PC-3 (cell line): ENCODE results near the gene KCNH6. TPM values are rescaled to one million over a fixed set of nuclear protein-coding genes. Genes with fewer than 3 reads are reported as not detected.

ENCODE experiments used
- ATAC-seq: fragments of 200-7000 bp; cut with Tn5 transposase; 2 replicates; pipeline ENCODE4 v1.9.1; 2020; ENCODE audit warnings: mild to moderate bottlenecking, moderate library complexity
- BruUV-seq: library from RNA; stranded (reverse); fragments of 400-500 nt; replicated peaks from 2 replicates; lab custom pipeline; 2021; lab: Mats Ljungman, UMichigan
- CTCF ChIA-PET: fragments of 300-600 bp; sonication (Branson Sonifier 250); formaldehyde crosslinking; loops from one replicate; lab custom pipeline; 2022; ENCODE audit warnings: antibody characterized with exemption; lab: Charles Lee
- POLR2A ChIA-PET: fragments of 300-600 bp; sonication (Branson Sonifier 250); formaldehyde crosslinking; loops from one replicate; lab custom pipeline; 2022; ENCODE audit warnings: antibody characterized with exemption; ENCODE audit not compliant: unreplicated experiment; lab: Charles Lee
- DNase-seq: peaks from one replicate; pipeline ENCODE4 v3.0.0-alpha.2; 2015
- H2AFZ ChIP-seq: fragments of 300-600 bp; sonication (generic); 2 replicates; pipeline ENCODE4 v1.6.0; 2016; ENCODE audit warnings: antibody characterized with exemption, low read length
- H3F3A ChIP-seq: fragments of 300-600 bp; sonication (generic); one replicate; pipeline ENCODE4 v1.6.0; 2017; ENCODE audit warnings: antibody characterized with exemption, low read length, control low read depth, mild to moderate bottlenecking; ENCODE audit not compliant: unreplicated experiment
- H3K27ac ChIP-seq: fragments of 300-600 bp; sonication (generic); 2 replicates; pipeline ENCODE4 v1.5.1; 2016; ENCODE audit warnings: mild to moderate bottlenecking, low read length
- H3K27me3 ChIP-seq: fragments of 300-600 bp; sonication (generic); 2 replicates; pipeline ENCODE4 v1.6.1; 2016; ENCODE audit warnings: low read length, mixed read lengths
- H3K36me3 ChIP-seq: fragments of 300-600 bp; sonication (generic); 2 replicates; pipeline ENCODE4 v1.6.1; 2016; ENCODE audit warnings: low read depth, mixed run types, low read length, mixed read lengths
- H3K4me1 ChIP-seq: fragments of 300-600 bp; sonication (generic); 2 replicates; pipeline ENCODE4 v1.5.1; 2016; ENCODE audit warnings: low read length; ENCODE audit not compliant: insufficient read depth
- H3K4me2 ChIP-seq: fragments of 300-600 bp; sonication (generic); 2 replicates; pipeline ENCODE4 v1.6.0; 2016; ENCODE audit warnings: low read length
- H3K4me3 ChIP-seq: fragments of 300-600 bp; sonication (generic); 2 replicates; pipeline ENCODE4 v1.5.1; 2016; ENCODE audit warnings: mild to moderate bottlenecking, low read length, mixed read lengths
- H3K79me2 ChIP-seq: fragments of 300-600 bp; sonication (generic); 2 replicates; pipeline ENCODE4 v1.6.1; 2017; ENCODE audit warnings: low read length, mixed read lengths
- H3K9ac ChIP-seq: fragments of 300-600 bp; sonication (generic); 2 replicates; pipeline ENCODE4 v1.6.0; 2016; ENCODE audit warnings: mild to moderate bottlenecking, low read length
- H3K9me2 ChIP-seq: fragments of 300-600 bp; sonication (generic); replicated peaks from 2 replicates; pipeline ENCODE4 v1.6.1; 2016; ENCODE audit warnings: mixed run types, low read length, mixed read lengths
- H3K9me3 ChIP-seq: fragments of 300-600 bp; sonication (generic); 2 replicates; pipeline ENCODE4 v1.6.1; 2016; ENCODE audit warnings: low read length, mixed read lengths
- H4K20me1 ChIP-seq: fragments of 300-600 bp; sonication (generic); 2 replicates; pipeline ENCODE4 v1.6.1; 2016; ENCODE audit warnings: low read length, mixed read lengths
- CTCF ChIP-seq: fragments of 300-600 bp; sonication (generic); conservative IDR thresholded peaks from 2 replicates; pipeline ENCODE4 v1.5.1; 2017; ENCODE audit warnings: antibody characterized with exemption, low read depth, mild to moderate bottlenecking, low read length
- EZH2 ChIP-seq: fragments of 300-600 bp; sonication (generic); IDR thresholded peaks from one replicate; pipeline ENCODE4 v1.6.1; 2017; ENCODE audit warnings: antibody characterized with exemption, mild to moderate bottlenecking, low read length; ENCODE audit not compliant: unreplicated experiment
- EZH2phosphoT487 ChIP-seq: fragments of 300-600 bp; sonication (generic); IDR thresholded peaks from 2 replicates; pipeline ENCODE4 v1.6.1; 2018; ENCODE audit warnings: mild to moderate bottlenecking, antibody characterized with exemption, low read length, borderline replicate concordance
- intact Hi-C: fragments of 100-400 bp; cut with micrococcal nuclease; formaldehyde crosslinking; loops from 2 replicates; pipeline ENCODE4 v1.9.0; 2023
- total RNA-seq: library from RNA; depleted of rRNA; stranded (reverse); fragments of >200 nt; gene quantifications from 2 replicates; pipeline ENCODE4 v1.2.3, GENCODE V29; 2014; rRNA removed

The KCNH6 gene
- total RNA-seq, 1 experiment from 2014 or later, result not detected

GRCh38 chr17:63595132-63595531 lies 72.0 kb downstream of the KCNH6 start:
- POLR2A ChIA-PET, result interaction anchor here (0.6 kb wide), 1 partner anchor 1033 kb away, joined by 3 read pairs; no protein-coding TSS in a partner anchor
- no peak overlapping the region for H3K27ac ChIP-seq
- intact Hi-C loops, result no loop called here
- H3K36me3 ChIP-seq, result peaks cover 23% of the 10 kb centered on the region
- no peak for TF ChIP-seq CTCF
- no peak for TF ChIP-seq EZH2
- TF ChIP-seq EZH2phosphoT487, result no peak
- H3K4me2 ChIP-seq, result no peak overlapping the region
- H3K27me3 ChIP-seq, result no peaks in the 10 kb centered on the region
- H3K9me2 ChIP-seq, result no peaks in the 10 kb centered on the region
- H3K79me2 ChIP-seq, result no peaks in the 10 kb centered on the region
- H3K9ac ChIP-seq, result no peak overlapping the region
- no peak overlapping the region for H3K4me3 ChIP-seq
- H3F3A ChIP-seq, result no peaks in the 10 kb centered on the region
- H4K20me1 ChIP-seq, result no peaks in the 10 kb centered on the region
- CTCF ChIA-PET, result no interaction called here
- no peaks in the 10 kb centered on the region for H3K9me3 ChIP-seq
- H2AFZ ChIP-seq, result no peak overlapping the region
- ATAC-seq (no peak), DNase-seq (no peak)
- peaks cover 3% of the 10 kb centered on the region; the same call in 1 of the 2 replicates for H3K4me1 ChIP-seq
- BruUV-seq, result no TSS peak

Other genes starting within 250 kb of the KCNH6 start
- 125 and 145 TPM in 2 replicates for gene CYB561, start 77.1 kb upstream of the KCNH6 start, total RNA-seq
- 8.7 and 9.1 TPM in 2 replicates for gene ACE, start 46.3 kb upstream of the KCNH6 start, total RNA-seq
- gene DCAF7, start 27.1 kb downstream of the KCNH6 start, total RNA-seq, result 46.5 and 55.5 TPM in 2 replicates
- gene TACO1, start 77.5 kb downstream of the KCNH6 start, total RNA-seq, result 47.9 and 70.0 TPM in 2 replicates
- 27.1 and 36.1 TPM in 2 replicates for gene MAP3K3, start 99.1 kb downstream of the KCNH6 start, total RNA-seq
- gene LIMD2, start 176.8 kb downstream of the KCNH6 start, total RNA-seq, result 19.4 and 43.0 TPM in 2 replicates
- 17.9 and 26.3 TPM in 2 replicates for gene STRADA, start 218.4 kb downstream of the KCNH6 start, total RNA-seq